ENCODE results near the gene AQP2. TPM values are rescaled to one million over a fixed set of nuclear protein-coding genes. Genes with fewer than 3 reads are reported as not detected.

The AQP2 gene
- total RNA-seq, 2 donors from 2014 or later = not detected

- H3K27ac Mint-ChIP-seq = no peak overlapping the region
- H3K4me1 Mint-ChIP-seq (ENCODE audit: low read depth in 2 of 2) = no peaks in the 10 kb centered on the region
- H3K36me3 Mint-ChIP-seq = peaks cover 7% of the 10 kb centered on the region
- H3K4me3 Mint-ChIP-seq = no peak overlapping the region
- H3K9me3 Mint-ChIP-seq = no peaks in the 10 kb centered on the region
- H3K27me3 Mint-ChIP-seq = no peaks in the 10 kb centered on the region
- DNase-seq (ENCODE audit: low spot score) = no peak
- no peak for ATAC-seq
Measured at GRCh38 chr12:50005175-50005574, 54.6 kb downstream of the AQP2 start.

- no peaks in the 10 kb centered on the region for H3K4me1 Mint-ChIP-seq (ENCODE audit: low read depth in 2 of 2)
- DNase-seq (ENCODE audit: low spot score) (no peak), ATAC-seq (no peak)
- H3K36me3 Mint-ChIP-seq = peaks cover 1% of the 10 kb centered on the region
- H3K9me3 Mint-ChIP-seq = no peaks in the 10 kb centered on the region
- no peak overlapping the region for H3K27ac Mint-ChIP-seq
- no peaks in the 10 kb centered on the region for H3K27me3 Mint-ChIP-seq
- no peak overlapping the region for H3K4me3 Mint-ChIP-seq
Measured at GRCh38 chr12:50006280-50006679, 55.7 kb downstream of the AQP2 start.

- H3K9me3 Mint-ChIP-seq = no peaks in the 10 kb centered on the region
- H3K4me3 Mint-ChIP-seq = no peak overlapping the region
- DNase-seq (ENCODE audit: low spot score) = no peak
- H3K36me3 Mint-ChIP-seq = no peaks in the 10 kb centered on the region
- H3K27ac Mint-ChIP-seq = no peak overlapping the region
- H3K27me3 Mint-ChIP-seq = no peaks in the 10 kb centered on the region
- H3K4me1 Mint-ChIP-seq (ENCODE audit: low read depth in 2 of 2) = no peaks in the 10 kb centered on the region
- no peak for ATAC-seq
Measured at GRCh38 chr12:50006754-50007442, 56.4 kb downstream of the AQP2 start.

Other genes starting within 250 kb of the AQP2 start
- gene FMNL3, start 243.3 kb upstream of the AQP2 start, total RNA-seq = 100 to 1,000 TPM in 1 of 2 donors, 10 to 100 TPM in 1; 86.9 to 123 TPM
- 100 to 1,000 TPM; 357 to 452 TPM for gene TMBIM6, start 209.2 kb upstream of the AQP2 start, total RNA-seq
- 1 to 10 TPM; 1.9 to 4.4 TPM for gene NCKAP5L, start 122.3 kb upstream of the AQP2 start, total RNA-seq
- gene BCDIN3D, start 107.6 kb upstream of the AQP2 start, total RNA-seq = 1 to 10 TPM; 5.9 to 6.8 TPM
- gene FAIM2, start 46.8 kb upstream of the AQP2 start, total RNA-seq = under 1 TPM in 1 of 2 donors, not detected in 1; 0.50 TPM
- not detected for gene AQP5, start 11.1 kb downstream of the AQP2 start, total RNA-seq
- gene AQP6, start 22.2 kb downstream of the AQP2 start, total RNA-seq = not detected
- 100 to 1,000 TPM in 1 of 2 donors, 10 to 100 TPM in 1; 72.2 to 107 TPM for gene RACGAP1, start 74.8 kb downstream of the AQP2 start, total RNA-seq
- under 1 TPM in 1 of 2 donors, not detected in 1; 0.17 TPM for gene ASIC1, start 106.9 kb downstream of the AQP2 start, total RNA-seq
- 100 to 1,000 TPM in 1 of 2 donors, 10 to 100 TPM in 1; 69.5 to 112 TPM for gene SMARCD1, start 134.6 kb downstream of the AQP2 start, total RNA-seq
- gene GPD1, start 153.3 kb downstream of the AQP2 start, total RNA-seq = under 1 TPM; 0.36 TPM
- gene COX14, start 161.5 kb downstream of the AQP2 start, total RNA-seq = 10 to 100 TPM; 39.9 to 51.2 TPM
- 100 to 1,000 TPM in 1 of 2 donors, 10 to 100 TPM in 1; 72.1 to 115 TPM for gene CERS5, start 216.6 kb downstream of the AQP2 start, total RNA-seq